Neural cell (in vitro differentiated cells): Measurements from ENCODE around the gene LOXL4.

ENCODE experiments used
- CTCF ChIP-seq: fragments of 450-650 bp; IDR thresholded peaks from 2 replicates; pipeline ENCODE4 v1.5.1; 2014; ENCODE audit warnings: antibody characterized with exemption, mild to moderate bottlenecking, moderate library complexity; ENCODE audit not compliant: poor library complexity, severe bottlenecking
- EP300 ChIP-seq: fragments of 450-650 bp; conservative IDR thresholded peaks from 2 replicates; pipeline ENCODE4 v1.6.1; 2014; ENCODE audit warnings: antibody characterized with exemption, mild to moderate bottlenecking, moderate library complexity; ENCODE audit not compliant: poor library complexity, severe bottlenecking
- EZH2 ChIP-seq: fragments of 200-600, 300-800 bp; shearing (Covaris generic), sonication (generic); IDR thresholded peaks from 2 replicates; pipeline ENCODE4 v1.6.1; 2014; ENCODE audit warnings: antibody characterized with exemption, low read length, borderline replicate concordance, mild to moderate bottlenecking; ENCODE audit not compliant: insufficient read depth, poor library complexity, severe bottlenecking
- MXI1 ChIP-seq: fragments of 450-650 bp; conservative IDR thresholded peaks from 2 replicates; pipeline ENCODE4 v1.6.1; 2014; ENCODE audit warnings: antibody characterized with exemption, mild to moderate bottlenecking; ENCODE audit not compliant: poor library complexity, severe bottlenecking
- POLR2AphosphoS5 ChIP-seq: IDR thresholded peaks from 2 replicates; pipeline ENCODE4 v1.6.1; 2012
- RAD21 ChIP-seq: fragments of 450-650 bp; conservative IDR thresholded peaks from 2 replicates; pipeline ENCODE4 v1.6.1; 2014; ENCODE audit warnings: antibody characterized with exemption, mild to moderate bottlenecking, moderate library complexity
- REST ChIP-seq: IDR thresholded peaks from 2 replicates; pipeline ENCODE4 v1.6.1; 2012; ENCODE audit warnings: borderline replicate concordance
- TAF1 ChIP-seq: IDR thresholded peaks from 2 replicates; pipeline ENCODE4 v1.6.1; 2012; ENCODE audit warnings: low read depth

DNA sequence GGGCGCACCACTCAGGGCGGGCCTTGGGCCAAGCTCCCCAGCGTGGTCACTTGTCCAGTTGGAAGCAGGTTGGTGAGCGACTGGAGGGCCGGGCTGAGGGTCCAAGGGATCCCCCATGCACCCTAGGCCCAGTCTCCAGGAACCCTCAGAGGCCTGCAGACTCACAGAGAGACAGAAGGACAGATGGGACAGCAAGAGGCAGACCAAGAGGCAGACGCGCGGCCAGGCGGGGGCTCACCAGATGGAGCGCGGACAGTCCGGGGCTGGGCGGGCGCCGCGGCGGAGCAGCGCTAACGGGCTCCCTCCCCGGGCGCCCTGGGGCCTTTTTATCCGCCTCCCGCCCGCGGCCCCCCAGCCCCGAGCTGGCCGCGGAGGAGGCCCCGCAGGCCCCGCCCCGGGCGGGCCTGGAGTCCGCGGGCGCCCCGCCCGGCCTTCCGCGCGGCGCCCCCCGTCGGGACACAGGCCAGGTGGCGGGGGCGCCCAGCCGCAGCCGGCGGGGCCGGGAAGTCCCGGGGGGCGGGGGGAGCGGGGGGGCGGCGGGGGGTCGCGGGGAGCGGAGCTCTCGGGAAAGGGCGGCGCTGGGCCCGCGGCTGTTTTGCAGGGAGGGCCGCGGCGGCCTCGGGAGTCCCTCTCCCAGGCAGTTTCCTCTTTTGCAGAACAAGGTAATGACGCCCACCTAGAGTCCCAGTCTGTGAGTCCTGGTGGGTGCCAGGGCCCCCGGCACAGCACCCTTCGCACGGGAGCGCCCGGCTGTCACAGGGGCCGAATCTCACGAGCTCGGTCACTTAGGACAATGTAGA, at the start of gene LOXL4:
- TF ChIP-seq EZH2 (no peak), REST (no peak), CTCF (no peak), EP300 (no peak), RAD21 (no peak), MXI1 (no peak), POLR2AphosphoS5 (no peak), TAF1 (no peak)
